Fibroblast of the aortic adventitia (primary cell): ENCODE data around the gene PGM5. TPM values are rescaled to one million over a fixed set of nuclear protein-coding genes. Genes with fewer than 3 reads are reported as not detected.

Source experiments
- DNase-seq: peaks from one replicate; pipeline ENCODE4 v3.0.0-alpha.2; 2010; ENCODE audit warnings: low read depth
- H3K4me3 ChIP-seq: 2 replicates; pipeline ENCODE4 v1.5.1; 2011; ENCODE audit warnings: low read depth, mild to moderate bottlenecking, control low read depth, low read length, moderate library complexity
- total RNA-seq: library from RNA; depleted of rRNA; stranded (reverse); fragments of >200 nt; gene quantifications from 2 replicates; pipeline ENCODE4 v1.2.3, GENCODE V29; 2012; ENCODE audit warnings: low replicate concordance
- TF ChIP-seq, protein P1 (sequence below): IDR thresholded peaks from 2 replicates; pipeline ENCODE4 v1.5.1; 2011; ENCODE audit warnings: mild to moderate bottlenecking, low read length, control low read depth, inconsistent platforms; ENCODE audit not compliant: insufficient read depth

Gene PGM5
- total RNA-seq, 1 donor = 8.0 TPM

DNA sequence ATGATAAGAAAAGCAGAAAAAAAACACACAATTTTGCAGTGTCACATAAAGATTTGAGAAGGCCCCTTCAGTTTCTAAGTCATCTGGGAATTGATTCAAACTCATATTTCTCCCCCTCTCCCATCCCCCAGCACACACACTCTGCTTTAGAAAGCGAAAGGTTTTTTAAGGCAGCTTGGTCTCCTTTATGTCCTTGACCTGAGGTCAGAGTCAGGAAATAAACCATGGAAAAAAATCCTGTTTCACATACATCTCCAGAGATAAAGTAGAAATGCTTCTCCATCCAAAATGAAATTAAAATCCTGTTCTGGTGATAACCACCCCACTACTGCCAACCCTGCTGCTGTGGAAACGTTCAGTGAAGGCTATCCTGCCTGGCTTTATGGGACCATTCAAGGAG lies 131.7 kb downstream of the PGM5 start:
- TF ChIP-seq, protein P1, sequence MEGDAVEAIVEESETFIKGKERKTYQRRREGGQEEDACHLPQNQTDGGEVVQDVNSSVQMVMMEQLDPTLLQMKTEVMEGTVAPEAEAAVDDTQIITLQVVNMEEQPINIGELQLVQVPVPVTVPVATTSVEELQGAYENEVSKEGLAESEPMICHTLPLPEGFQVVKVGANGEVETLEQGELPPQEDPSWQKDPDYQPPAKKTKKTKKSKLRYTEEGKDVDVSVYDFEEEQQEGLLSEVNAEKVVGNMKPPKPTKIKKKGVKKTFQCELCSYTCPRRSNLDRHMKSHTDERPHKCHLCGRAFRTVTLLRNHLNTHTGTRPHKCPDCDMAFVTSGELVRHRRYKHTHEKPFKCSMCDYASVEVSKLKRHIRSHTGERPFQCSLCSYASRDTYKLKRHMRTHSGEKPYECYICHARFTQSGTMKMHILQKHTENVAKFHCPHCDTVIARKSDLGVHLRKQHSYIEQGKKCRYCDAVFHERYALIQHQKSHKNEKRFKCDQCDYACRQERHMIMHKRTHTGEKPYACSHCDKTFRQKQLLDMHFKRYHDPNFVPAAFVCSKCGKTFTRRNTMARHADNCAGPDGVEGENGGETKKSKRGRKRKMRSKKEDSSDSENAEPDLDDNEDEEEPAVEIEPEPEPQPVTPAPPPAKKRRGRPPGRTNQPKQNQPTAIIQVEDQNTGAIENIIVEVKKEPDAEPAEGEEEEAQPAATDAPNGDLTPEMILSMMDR = no peak
- H3K4me3 ChIP-seq = no peak overlapping the region
- no peak for DNase-seq

DNA sequence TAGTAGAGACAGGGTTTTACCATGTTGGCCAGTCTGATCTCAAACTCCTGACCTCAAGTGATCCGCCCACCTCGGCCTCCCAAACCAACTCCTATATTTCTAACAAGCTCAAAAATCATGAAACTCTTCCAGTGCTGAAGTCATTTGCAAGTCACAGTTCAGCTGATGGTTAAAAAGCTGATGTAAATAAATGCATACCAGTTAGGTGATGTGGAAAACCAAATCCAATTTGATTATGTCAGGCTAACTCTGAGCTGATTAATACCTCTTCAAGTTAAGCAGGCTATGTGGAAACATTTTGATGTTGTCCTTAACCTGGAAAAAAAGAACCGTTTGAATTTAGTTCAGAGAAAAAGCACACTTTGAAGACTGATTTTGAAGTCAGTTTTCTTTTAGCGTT lies 133.2 kb downstream of the PGM5 start:
- TF ChIP-seq, protein P1 = no peak
- H3K4me3 ChIP-seq = no peak overlapping the region
- no peak for DNase-seq

DNA sequence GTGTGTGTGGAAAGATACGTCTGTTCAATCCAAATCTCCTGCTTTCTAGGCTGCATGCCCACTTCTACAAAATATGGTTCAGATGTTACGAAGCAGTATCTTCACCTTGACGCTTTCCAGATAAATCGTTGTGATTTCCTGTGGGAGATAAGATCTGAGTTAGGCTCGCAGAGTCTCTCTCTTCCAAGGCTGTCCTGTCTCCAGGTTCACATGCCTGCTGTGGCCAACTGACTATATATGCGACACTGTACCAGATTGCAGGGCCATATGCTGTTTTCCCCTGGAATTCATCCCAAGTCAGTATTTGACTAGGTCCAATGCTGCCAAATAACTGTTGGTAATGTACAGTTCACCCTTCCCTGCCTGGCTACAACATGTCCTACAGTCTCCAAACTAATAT lies 136.4 kb downstream of the PGM5 start:
- TF ChIP-seq, protein P1 = no peak
- H3K4me3 ChIP-seq = no peak overlapping the region
- no peak for DNase-seq

DNA sequence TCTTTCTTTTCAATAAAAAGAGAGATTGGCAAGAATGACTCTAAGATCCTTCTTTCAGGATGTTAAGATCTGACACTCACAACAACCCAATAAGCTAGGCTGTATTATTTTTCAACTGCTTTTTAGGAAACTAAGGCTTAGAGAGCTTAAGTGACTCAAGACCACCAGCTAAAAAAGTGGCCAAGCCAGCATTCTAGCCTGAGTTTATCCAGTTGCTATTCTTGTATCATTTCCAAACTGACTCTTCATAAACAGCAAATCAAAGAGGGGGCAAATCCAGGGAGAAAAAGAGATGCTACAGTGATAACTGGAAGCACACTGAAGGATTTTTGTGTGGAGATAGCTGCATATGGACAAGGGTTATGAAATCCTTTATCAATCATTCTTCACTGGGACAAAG lies 137.1 kb downstream of the PGM5 start:
- TF ChIP-seq, protein P1 = no peak
- no peak for DNase-seq
- H3K4me3 ChIP-seq = no peak overlapping the region

DNA sequence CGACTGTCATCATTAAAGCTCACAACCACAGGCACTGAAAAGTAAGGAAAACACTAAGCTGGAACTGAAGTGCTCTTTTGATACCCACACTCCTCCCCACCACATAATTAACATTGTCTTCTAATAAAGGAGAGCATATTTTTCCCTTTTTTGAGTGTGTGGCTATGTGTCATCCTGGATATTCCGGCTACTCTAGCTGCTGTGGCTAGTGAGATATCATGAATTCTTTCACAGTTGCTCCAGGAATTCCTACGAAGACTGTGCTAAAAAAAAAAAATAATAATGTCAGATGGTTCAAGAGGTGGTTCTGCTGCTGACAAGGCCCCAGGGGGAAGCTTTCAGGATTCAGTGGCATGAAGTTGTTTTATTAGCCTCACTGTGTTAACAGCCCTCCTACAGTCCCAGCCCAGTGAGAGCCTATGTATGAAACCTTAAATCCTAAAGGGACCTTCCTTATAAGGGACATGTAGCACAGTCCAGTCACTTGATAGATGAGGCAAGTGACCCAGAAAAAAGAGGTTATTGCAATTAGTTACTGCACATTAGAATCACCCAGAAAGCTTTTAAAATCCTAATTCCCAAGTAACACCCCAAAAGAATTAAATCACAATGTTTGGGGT lies 137.7 kb downstream of the PGM5 start:
- no peak for DNase-seq
- no peak overlapping the region for H3K4me3 ChIP-seq

DNA sequence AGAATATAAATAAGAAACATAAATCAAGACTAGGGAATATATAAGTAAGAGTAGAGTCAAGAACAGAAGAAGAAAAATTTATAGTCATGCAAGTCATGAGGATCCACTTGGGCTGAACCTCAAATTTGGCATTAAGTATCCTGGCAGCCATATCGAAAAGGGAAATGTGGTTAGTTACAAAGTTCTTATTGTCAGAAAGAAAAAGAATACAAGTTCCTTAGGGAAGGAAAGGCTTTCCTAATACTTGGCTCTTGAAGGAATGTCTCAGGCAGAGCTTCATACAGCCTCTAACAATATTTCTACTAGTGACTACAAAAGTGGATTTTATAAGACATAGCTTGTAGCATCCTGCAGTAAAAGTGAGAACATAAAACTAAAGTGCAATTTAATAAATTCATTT lies 138.8 kb downstream of the PGM5 start:
- DNase-seq = no peak
- TF ChIP-seq, protein P1 = no peak
- no peak overlapping the region for H3K4me3 ChIP-seq

More for the DNA sequence above, 137.7 kb downstream of the PGM5 start:
- TF ChIP-seq, protein P1 = no peak

DNA sequence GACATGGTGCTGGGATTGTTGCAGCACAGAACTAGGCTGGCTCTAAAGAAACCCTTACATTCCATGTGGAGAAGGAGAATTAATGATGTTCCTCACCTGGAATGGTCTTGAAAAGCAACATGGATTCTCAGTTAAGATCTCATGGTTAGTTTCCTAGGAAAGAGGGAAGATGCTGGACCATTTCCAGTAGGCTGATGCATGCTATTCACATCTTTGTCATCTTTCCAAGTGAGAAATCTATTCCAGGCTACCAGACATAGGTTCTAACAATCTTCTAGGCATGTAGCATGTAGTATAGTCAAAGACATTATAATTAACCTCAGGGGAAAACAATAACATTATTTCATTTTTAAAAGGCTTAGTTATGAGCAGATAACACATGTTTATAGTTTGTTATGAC lies 139.9 kb downstream of the PGM5 start:
- DNase-seq = no peak
- TF ChIP-seq, protein P1 = no peak
- H3K4me3 ChIP-seq = no peak overlapping the region
